ENCODE measurements around the gene TRIM38. TPM values are rescaled to one million over a fixed set of nuclear protein-coding genes. Genes with fewer than 3 reads are reported as not detected.

The TRIM38 gene
- polyA plus RNA-seq, 3 donors = 7.8 to 10.3 (median 10.0) TPM

Other genes with a start within 250 kb of the TRIM38 start
- gene SLC17A4, start 208.1 kb upstream of the TRIM38 start, polyA plus RNA-seq (ENCODE audit: insufficient read length in 3 of 3) = 1 to 10 TPM; 1.0 to 1.4 (median 1.3) TPM
- 10 to 100 TPM; 21.8 to 35.7 (median 33.5) TPM for gene SLC17A1, start 130.8 kb upstream of the TRIM38 start, polyA plus RNA-seq (ENCODE audit: insufficient read length in 3 of 3)
- 1 to 10 TPM in 1 of 3 donors, under 1 TPM in 2; 0.50 to 1.5 (median 0.96) TPM for gene SLC17A3, start 88.6 kb upstream of the TRIM38 start, polyA plus RNA-seq (ENCODE audit: insufficient read length in 3 of 3)
- gene SLC17A2, start 32.1 kb upstream of the TRIM38 start, polyA plus RNA-seq (ENCODE audit: insufficient read length in 3 of 3) = under 1 TPM; 0.35 to 0.74 (median 0.58) TPM
- gene HFE, start 124.6 kb downstream of the TRIM38 start, polyA plus RNA-seq (ENCODE audit: insufficient read length in 3 of 3) = 1 to 10 TPM; 8.3 to 8.8 (median 8.3) TPM

Data from right renal cortex interstitium (tissue), 3 donors.